Endothelial cell of umbilical vein (primary cell): ENCODE data around the gene OSBPL6. TPM values are rescaled to one million over a fixed set of nuclear protein-coding genes. Genes with fewer than 3 reads are reported as not detected.

Source experiments
- BruUV-seq: library from RNA; stranded (reverse); fragments of 400-500 nt; replicated peaks from 2 replicates; lab custom pipeline; 2021; lab: Mats Ljungman, UMichigan
- CTCF ChIA-PET: fragments of 300-600, 350-600 bp; sonication (Branson Sonifier 250); formaldehyde crosslinking; loops from one replicate; lab custom pipeline; 2021; ENCODE audit warnings: antibody characterized with exemption, inconsistent platforms; lab: Charles Lee
- POLR2A ChIA-PET: fragments of 300-600, 350-600 bp; sonication (Branson Sonifier 250); formaldehyde crosslinking; loops from one replicate; lab custom pipeline; 2021; ENCODE audit warnings: antibody characterized with exemption, inconsistent platforms; lab: Charles Lee
- DNase-seq: peaks from one replicate; pipeline ENCODE4 v3.0.0-alpha.2; 2011; ENCODE audit warnings: low read depth, low spot score
- FAIRE-seq: peaks from 2 replicates; lab custom pipeline; 2011; peaks lifted over from hg19 to GRCh38; lab: Jason Lieb, UNC
- H2AFZ ChIP-seq: 2 replicates; pipeline ENCODE4 v1.6.0; 2012; ENCODE audit warnings: low read depth, low read length, control low read depth, inconsistent platforms
- H3K27ac ChIP-seq: 2 replicates; pipeline ENCODE4 v1.5.1; 2011; ENCODE audit warnings: low read depth, mild to moderate bottlenecking, control low read depth, low read length, moderate library complexity; ENCODE audit not compliant: insufficient read depth
- H3K27me3 ChIP-seq, 2 experiments: 2 replicates each; pipeline versions ENCODE4 v1.6.0 to v1.6.1; 2011; ENCODE audit warnings: low read length in 2 of 2, mixed read lengths in 1 of 2; ENCODE audit not compliant: control insufficient read depth in 2 of 2, insufficient read depth in 2 of 2
- H3K36me3 ChIP-seq, 2 experiments: 2 replicates in 1 of 2; 3 replicates in 1 of 2; pipeline ENCODE4 v1.5.1; 2011; ENCODE audit warnings: low read length in 2 of 2, mild to moderate bottlenecking in 1 of 2, moderate library complexity in 1 of 2; ENCODE audit not compliant: control insufficient read depth in 2 of 2, insufficient read depth in 2 of 2; ENCODE audit errors: extremely low read depth in 1 of 2
- H3K4me1 ChIP-seq: 3 replicates; pipeline ENCODE4 v1.5.1; 2011; ENCODE audit warnings: mild to moderate bottlenecking, low read length; ENCODE audit not compliant: control insufficient read depth, insufficient read depth; ENCODE audit errors: extremely low read depth
- H3K4me2 ChIP-seq: 2 replicates; pipeline ENCODE4 v1.6.1; 2011; ENCODE audit warnings: low read length, control low read depth, mixed read lengths; ENCODE audit not compliant: insufficient read depth
- H3K4me3 ChIP-seq, 3 experiments: fragments of 200-600 bp in 1 of 3; sonication (generic), shearing (Covaris generic) in 1 of 3; replicated peaks in 1 of 3; 2 replicates each; pipeline ENCODE4 v1.5.1; 2011 to 2016; ENCODE audit warnings: control low read depth in 3 of 3, low read length in 3 of 3, mild to moderate bottlenecking in 2 of 3, inconsistent platforms in 1 of 3, low read depth in 1 of 3, moderate library complexity in 1 of 3; ENCODE audit not compliant: insufficient read depth in 1 of 3
- H3K79me2 ChIP-seq: 2 replicates; pipeline ENCODE4 v1.6.0; 2012; ENCODE audit warnings: low read length, inconsistent platforms; ENCODE audit not compliant: control insufficient read depth, insufficient read depth
- H3K9ac ChIP-seq: replicated peaks from 2 replicates; pipeline ENCODE3; 2011; ENCODE audit warnings: low read length, control low read depth; ENCODE audit not compliant: insufficient read depth; ENCODE audit errors: extremely low read depth
- H3K9me1 ChIP-seq: replicated peaks from 3 replicates; pipeline ENCODE4 v1.6.0; 2011; ENCODE audit warnings: mild to moderate bottlenecking, low read length; ENCODE audit not compliant: control insufficient read depth, insufficient read depth; ENCODE audit errors: extremely low read depth
- H3K9me3 ChIP-seq: replicated peaks from 2 replicates; pipeline ENCODE4 v1.5.1; 2012; ENCODE audit warnings: low read length, inconsistent platforms; ENCODE audit not compliant: control insufficient read depth, insufficient read depth
- H4K20me1 ChIP-seq: replicated peaks from 2 replicates; pipeline ENCODE3; 2011; ENCODE audit warnings: mild to moderate bottlenecking, low read length; ENCODE audit not compliant: control insufficient read depth, insufficient read depth; ENCODE audit errors: extremely low read depth
- CTCF ChIP-seq, 2 donors: IDR thresholded peaks; 1 replicate in 1 of 2; 2 replicates in 1 of 2; pipeline ENCODE4 v1.5.1; 2011; ENCODE audit warnings: low read length in 2 of 2, mild to moderate bottlenecking in 2 of 2, moderate library complexity in 2 of 2, control low read depth in 1 of 2, inconsistent platforms in 1 of 2, low read depth in 1 of 2; ENCODE audit not compliant: insufficient read depth in 1 of 2; ENCODE audit errors: extremely low read depth in 1 of 2
- EZH2 ChIP-seq: IDR thresholded peaks from 2 replicates; pipeline ENCODE4 v1.6.1; 2012; ENCODE audit warnings: borderline replicate concordance, low read depth, mild to moderate bottlenecking, moderate library complexity, low read length, inconsistent platforms; ENCODE audit not compliant: severe bottlenecking
- FOS ChIP-seq: IDR thresholded peaks from 2 replicates; pipeline ENCODE4 v1.6.1; 2011; ENCODE audit warnings: mild to moderate bottlenecking, low read length, moderate library complexity, borderline replicate concordance; ENCODE audit not compliant: insufficient read depth
- GATA2 ChIP-seq: IDR thresholded peaks from 2 replicates; pipeline ENCODE4 v1.7.0; 2011; ENCODE audit warnings: low read depth, mild to moderate bottlenecking, moderate library complexity, mixed read lengths, low read length; ENCODE audit not compliant: insufficient read length, insufficient read depth
- JUN ChIP-seq: IDR thresholded peaks from 2 replicates; pipeline ENCODE4 v1.6.1; 2011; ENCODE audit warnings: borderline replicate concordance, low read depth; ENCODE audit not compliant: insufficient read length, insufficient read depth
- MAX ChIP-seq: IDR thresholded peaks from 2 replicates; pipeline ENCODE4 v1.6.1; 2011; ENCODE audit not compliant: insufficient read depth, insufficient read length
- MYC ChIP-seq: IDR thresholded peaks from one replicate; pipeline ENCODE4 v1.6.1; 2011; ENCODE audit warnings: mild to moderate bottlenecking, low read depth, low read length
- POLR2A ChIP-seq: IDR thresholded peaks from 2 replicates; pipeline ENCODE4 v1.6.1; 2012; ENCODE audit warnings: low read depth, mild to moderate bottlenecking, control low read depth, low read length
- POLR2AphosphoS5 ChIP-seq: IDR thresholded peaks from 2 replicates; pipeline ENCODE4 v1.6.1; 2012; ENCODE audit warnings: low read depth, mild to moderate bottlenecking, control low read depth, low read length, moderate library complexity; ENCODE audit not compliant: insufficient read depth
- dilution Hi-C: fragments of 300-500 bp; cut with MboI; formaldehyde crosslinking; loops from one replicate; pipeline ENCODE4 v1.15.0; 2019; ENCODE audit warnings: low sequenced_read_pairs; ENCODE audit not compliant: extremely low pct_ligation_motif_present
- intact Hi-C: fragments of 100-400 bp; cut with micrococcal nuclease; formaldehyde crosslinking; loops from one replicate; pipeline ENCODE4 v1.10.0; 2022
- polyA plus RNA-seq, 4 experiments: library from polyadenylated mRNA; depleted of rRNA in 3 of 4; stranded (reverse) in 3 of 4; unstranded in 1 of 4; fragments of >200 nt; gene quantifications; 2 replicates each; pipeline versions ENCODE4 v1.2.1 to v1.2.3, GENCODE V29; 2011 to 2012; ENCODE audit warnings: missing spikeins in 1 of 4
- total RNA-seq: library from RNA; stranded (reverse); gene quantifications from 2 replicates; pipeline ENCODE4 v1.2.3, GENCODE V29; 2021

The OSBPL6 gene
- total and polyA plus RNA-seq, 2 donors (not counting 3 experiments of a cell fraction or from before 2014, with no cell fraction given): 1.5 to 2.3 TPM

GRCh38 chr2:178155524-178155923, 38.8 kb upstream of the OSBPL6 start:
- intact Hi-C loops: no loop called here
- Histone ChIP-seq H3K27me3 (peaks cover 2 to 3% of the 10 kb centered on the region in 2 experiments), H3K36me3 (no peaks in the 10 kb centered on the region), H3K4me2 (no peak overlapping the region), H2AFZ (no peak overlapping the region), H3K9me3 (no peaks in the 10 kb centered on the region), H3K4me1 (no peaks in the 10 kb centered on the region), H3K27ac (no peak overlapping the region), H3K4me3 (no peak overlapping the region), H3K79me2 (no peaks in the 10 kb centered on the region), H4K20me1 (no peaks in the 10 kb centered on the region), H3K9me1 (no peaks in the 10 kb centered on the region), H3K9ac (no peak overlapping the region)
- ChIA-PET CTCF (no interaction called here), POLR2A (no interaction called here)
- no peak for DNase-seq
- no peak for FAIRE-seq
- TF ChIP-seq MAX: no peak
- TF ChIP-seq CTCF (IDR thresholded peaks at IDR 0.05; ENCODE audit: extremely low read depth in 1 of 2, insufficient read depth in 1 of 2, low read depth in 1 of 2, low read length in 2 of 2): no peak
- TF ChIP-seq MYC: no peak
- TF ChIP-seq POLR2A: no peak
- no peak for TF ChIP-seq JUN
- no peak for TF ChIP-seq FOS
- no peak for TF ChIP-seq EZH2
- TF ChIP-seq POLR2AphosphoS5: no peak
- no peak for TF ChIP-seq GATA2
- dilution Hi-C loops: no loop called here
- no TSS peak for BruUV-seq
